H1 (cell line): Measurements from ENCODE around the gene TMEM272. TPM values are rescaled to one million over a fixed set of nuclear protein-coding genes. Genes with fewer than 3 reads are reported as not detected.

ENCODE experiments used
- ATF3 ChIP-seq: IDR thresholded peaks from 2 replicates; pipeline ENCODE4 v1.6.1; 2011; ENCODE audit warnings: low read depth, mild to moderate bottlenecking, low read length; ENCODE audit not compliant: insufficient read depth
- CTCF ChIP-seq, 3 experiments: IDR thresholded peaks; 1 replicate in 2 of 3; 2 replicates in 1 of 3; pipeline versions ENCODE4 v1.5.1 to v1.6.1; 2011; ENCODE audit warnings: low read length in 3 of 3, mild to moderate bottlenecking in 3 of 3, inconsistent platforms in 2 of 3, low read depth in 1 of 3, moderate library complexity in 1 of 3; ENCODE audit not compliant: insufficient read depth in 1 of 3; ENCODE audit errors: control extremely low read depth in 1 of 3
- SIRT6 ChIP-seq: IDR thresholded peaks from one replicate; pipeline ENCODE4 v1.7.1; 2012; ENCODE audit warnings: low read length, inconsistent platforms
- SP2 ChIP-seq: IDR thresholded peaks from 2 replicates; pipeline ENCODE4 v1.6.1; 2012; ENCODE audit warnings: mild to moderate bottlenecking, low read length, inconsistent platforms
- polyA plus RNA-seq, 7 experiments: library from polyadenylated mRNA; depleted of rRNA in 3 of 7; stranded (reverse) in 5 of 7; unstranded in 2 of 7; fragments of >200 nt in 5 of 7; fragments of 200-250 nt in 2 of 7; gene quantifications; 1 replicate in 5 of 7; 2 replicates in 1 of 7; 4 replicates in 1 of 7; pipeline versions ENCODE4 v1.2.1 to v1.2.3, GENCODE V29; 2011 to 2013; ENCODE audit warnings: missing spikeins in 2 of 7, mixed read lengths in 2 of 7
- total RNA-seq: library from RNA; stranded (reverse); fragmentation: NEBNext Ultra II Directional; extraction: Animal tissue kit (Norgen Biotek cat#: 25700); gene quantifications from 2 replicates; pipeline ENCODE4 v1.2.1, GENCODE V29; 2021
- TF ChIP-seq, protein P1 (sequence below): IDR thresholded peaks from 2 replicates; pipeline ENCODE4 v1.6.1; 2011; ENCODE audit warnings: low read length, improper control_type of control experiment
- TF ChIP-seq, protein P2 (sequence below): IDR thresholded peaks from 2 replicates; pipeline ENCODE4 v1.6.1; 2012; ENCODE audit warnings: low read length, inconsistent platforms

TMEM272 gene
- total and polyA plus RNA-seq, 2 of the 8 experiments (the other 6 are each of a cell fraction or from before 2014, with no cell fraction given): 0.05 TPM; not detected in 1

- TF ChIP-seq CTCF (IDR thresholded peaks at IDR 0.05; ENCODE audit: control extremely low read depth in 1 of 3, insufficient read depth in 1 of 3, low read depth in 1 of 3, low read length in 3 of 3) (peak; percentile 36 to 84 (median 63)), SIRT6 (no peak), SP2 (no peak), ATF3 (peak; percentile 17; the same call in 1 of the 2 replicates)
- TF ChIP-seq, protein P1, sequence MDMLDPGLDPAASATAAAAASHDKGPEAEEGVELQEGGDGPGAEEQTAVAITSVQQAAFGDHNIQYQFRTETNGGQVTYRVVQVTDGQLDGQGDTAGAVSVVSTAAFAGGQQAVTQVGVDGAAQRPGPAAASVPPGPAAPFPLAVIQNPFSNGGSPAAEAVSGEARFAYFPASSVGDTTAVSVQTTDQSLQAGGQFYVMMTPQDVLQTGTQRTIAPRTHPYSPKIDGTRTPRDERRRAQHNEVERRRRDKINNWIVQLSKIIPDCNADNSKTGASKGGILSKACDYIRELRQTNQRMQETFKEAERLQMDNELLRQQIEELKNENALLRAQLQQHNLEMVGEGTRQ: no peak
- TF ChIP-seq, protein P2, sequence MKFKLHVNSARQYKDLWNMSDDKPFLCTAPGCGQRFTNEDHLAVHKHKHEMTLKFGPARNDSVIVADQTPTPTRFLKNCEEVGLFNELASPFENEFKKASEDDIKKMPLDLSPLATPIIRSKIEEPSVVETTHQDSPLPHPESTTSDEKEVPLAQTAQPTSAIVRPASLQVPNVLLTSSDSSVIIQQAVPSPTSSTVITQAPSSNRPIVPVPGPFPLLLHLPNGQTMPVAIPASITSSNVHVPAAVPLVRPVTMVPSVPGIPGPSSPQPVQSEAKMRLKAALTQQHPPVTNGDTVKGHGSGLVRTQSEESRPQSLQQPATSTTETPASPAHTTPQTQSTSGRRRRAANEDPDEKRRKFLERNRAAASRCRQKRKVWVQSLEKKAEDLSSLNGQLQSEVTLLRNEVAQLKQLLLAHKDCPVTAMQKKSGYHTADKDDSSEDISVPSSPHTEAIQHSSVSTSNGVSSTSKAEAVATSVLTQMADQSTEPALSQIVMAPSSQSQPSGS: peak; percentile 76; the same call in 1 of the 2 replicates
Observed at GRCh38 chr13:51797664-51798488, 47.1 kb downstream of the TMEM272 start (continued).
